ENCODE data around the gene ZNF189. TPM values are rescaled to one million over a fixed set of nuclear protein-coding genes. Genes with fewer than 3 reads are reported as not detected.

Gene ZNF189
- total RNA-seq, 3 donors from 2014 or later, result 13.1 to 27.9 (median 17.7) TPM

- Histone ChIP-seq H3K36me3 (ENCODE audit: low read depth) (no peaks in the 10 kb centered on the region), H3K9me3 (peaks cover 53% of the 10 kb centered on the region), H3K4me3 (no peak overlapping the region), H3K4me1 (ENCODE audit: low read depth) (no peaks in the 10 kb centered on the region)
- TF ChIP-seq, protein P1, sequence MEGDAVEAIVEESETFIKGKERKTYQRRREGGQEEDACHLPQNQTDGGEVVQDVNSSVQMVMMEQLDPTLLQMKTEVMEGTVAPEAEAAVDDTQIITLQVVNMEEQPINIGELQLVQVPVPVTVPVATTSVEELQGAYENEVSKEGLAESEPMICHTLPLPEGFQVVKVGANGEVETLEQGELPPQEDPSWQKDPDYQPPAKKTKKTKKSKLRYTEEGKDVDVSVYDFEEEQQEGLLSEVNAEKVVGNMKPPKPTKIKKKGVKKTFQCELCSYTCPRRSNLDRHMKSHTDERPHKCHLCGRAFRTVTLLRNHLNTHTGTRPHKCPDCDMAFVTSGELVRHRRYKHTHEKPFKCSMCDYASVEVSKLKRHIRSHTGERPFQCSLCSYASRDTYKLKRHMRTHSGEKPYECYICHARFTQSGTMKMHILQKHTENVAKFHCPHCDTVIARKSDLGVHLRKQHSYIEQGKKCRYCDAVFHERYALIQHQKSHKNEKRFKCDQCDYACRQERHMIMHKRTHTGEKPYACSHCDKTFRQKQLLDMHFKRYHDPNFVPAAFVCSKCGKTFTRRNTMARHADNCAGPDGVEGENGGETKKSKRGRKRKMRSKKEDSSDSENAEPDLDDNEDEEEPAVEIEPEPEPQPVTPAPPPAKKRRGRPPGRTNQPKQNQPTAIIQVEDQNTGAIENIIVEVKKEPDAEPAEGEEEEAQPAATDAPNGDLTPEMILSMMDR (IDR thresholded peaks at IDR 0.05), result no peak
- no peak for ATAC-seq
- no peak for DNase-seq
- intact Hi-C loops (cut with DNase I, micrococcal nuclease), result no loop called here
Measured at GRCh38 chr9:101415578-101415977, 16.9 kb downstream of the ZNF189 start.

- Histone ChIP-seq H3K36me3 (ENCODE audit: low read depth) (no peaks in the 10 kb centered on the region), H3K4me3 (no peak overlapping the region), H3K9me3 (peaks cover 36% of the 10 kb centered on the region), H3K4me1 (ENCODE audit: low read depth) (no peaks in the 10 kb centered on the region)
- DNase-seq, result no peak
- TF ChIP-seq, protein P1 (IDR thresholded peaks at IDR 0.05), result no peak
- intact Hi-C loops (cut with DNase I, micrococcal nuclease), result no loop called here
- no peak for ATAC-seq
Measured at GRCh38 chr9:101417389-101417788, 18.7 kb downstream of the ZNF189 start.

- Histone ChIP-seq H3K9me3 (peaks cover 31% of the 10 kb centered on the region), H3K4me3 (no peak overlapping the region), H3K36me3 (ENCODE audit: low read depth) (no peaks in the 10 kb centered on the region), H3K4me1 (ENCODE audit: low read depth) (no peaks in the 10 kb centered on the region)
- TF ChIP-seq, protein P1 (IDR thresholded peaks at IDR 0.05), result no peak
- ATAC-seq (no peak), DNase-seq (no peak)
- intact Hi-C loops (cut with DNase I, micrococcal nuclease), result no loop called here
Measured at GRCh38 chr9:101417977-101418376, 19.3 kb downstream of the ZNF189 start.

GRCh38 chr9:101418518-101419430 lies 20.1 kb downstream of the ZNF189 start:
- Histone ChIP-seq H3K9me3 (peaks cover 23% of the 10 kb centered on the region), H3K4me1 (ENCODE audit: low read depth) (no peaks in the 10 kb centered on the region), H3K36me3 (ENCODE audit: low read depth) (no peaks in the 10 kb centered on the region), H3K4me3 (no peak overlapping the region)
- intact Hi-C loops (cut with DNase I, micrococcal nuclease), result no loop called here
- TF ChIP-seq, protein P1 (IDR thresholded peaks at IDR 0.05), result no peak
- ATAC-seq (no peak), DNase-seq (no peak)

DNA sequence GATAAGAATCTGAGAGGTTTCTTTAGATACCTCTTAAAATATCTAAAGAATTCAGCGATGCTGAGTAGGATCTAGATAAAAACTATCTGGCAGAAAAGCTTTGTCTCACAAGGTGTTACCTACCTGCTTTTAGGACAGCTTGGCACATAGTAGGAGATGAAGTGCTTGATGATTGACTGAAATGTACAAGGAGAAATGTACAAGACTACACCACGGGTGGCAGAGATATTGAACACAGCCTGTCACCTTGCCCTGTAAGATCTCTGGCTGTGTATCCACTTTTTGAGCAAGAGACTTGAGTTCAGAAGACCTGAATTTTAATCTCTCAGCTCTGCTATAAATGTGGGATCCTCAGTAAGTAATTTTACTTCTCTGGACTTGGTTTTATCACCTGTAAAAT lies 21.2 kb downstream of the ZNF189 start:
- peaks cover 14% of the 10 kb centered on the region for H3K9me3 ChIP-seq
- TF ChIP-seq, protein P1 (IDR thresholded peaks at IDR 0.05), result no peak
- ATAC-seq, result no peak
- no peak for DNase-seq
- no peaks in the 10 kb centered on the region for H3K36me3 ChIP-seq (ENCODE audit: low read depth)
- no peaks in the 10 kb centered on the region for H3K4me1 ChIP-seq (ENCODE audit: low read depth)
- H3K4me3 ChIP-seq, result no peak overlapping the region
- intact Hi-C loops (cut with DNase I, micrococcal nuclease), result no loop called here

All from mucosa of descending colon (tissue), 3 donors.